ENCODE measurements around the gene CCDC192.

The CCDC192 gene

DNA sequence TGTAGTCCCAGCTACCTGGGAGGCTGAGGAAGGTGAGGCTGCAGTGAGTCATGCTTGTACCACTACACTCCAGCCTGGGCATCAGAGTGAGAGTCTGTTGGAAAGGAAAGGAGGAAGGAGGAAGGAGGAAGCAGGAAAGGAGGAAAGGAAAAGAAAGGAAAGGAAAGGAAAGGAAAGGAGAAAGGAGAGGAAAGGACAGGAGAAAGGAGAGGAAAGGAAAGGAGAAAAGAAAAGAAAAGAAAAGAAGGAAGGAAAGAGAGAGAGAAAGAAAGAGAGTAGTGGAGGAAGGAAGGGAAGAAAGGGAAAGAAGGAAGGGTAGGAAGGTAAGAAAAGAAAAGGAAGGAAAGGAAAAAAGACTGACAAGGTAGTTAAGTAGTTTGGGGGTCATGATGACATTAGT is 217.7 kb downstream of the CCDC192 start:
- H3K4me3 ChIP-seq (ENCODE audit: low read length): no peak overlapping the region
- H3K9ac ChIP-seq (ENCODE audit: low read depth, low read length): no peak overlapping the region
- no peaks in the 10 kb centered on the region for H3K4me1 ChIP-seq (ENCODE audit: control insufficient read depth, insufficient read depth, low read length)
- no peak overlapping the region for H3K4me2 ChIP-seq (ENCODE audit: low read length)
- no peaks in the 10 kb centered on the region for H3K36me3 ChIP-seq (ENCODE audit: insufficient read depth, low read length)
- no peaks in the 10 kb centered on the region for H3K9me3 ChIP-seq (replicated peaks; ENCODE audit: low read length)
- H3K27me3 ChIP-seq (ENCODE audit: control insufficient read depth, insufficient read depth, low read length): no peaks in the 10 kb centered on the region

DNA sequence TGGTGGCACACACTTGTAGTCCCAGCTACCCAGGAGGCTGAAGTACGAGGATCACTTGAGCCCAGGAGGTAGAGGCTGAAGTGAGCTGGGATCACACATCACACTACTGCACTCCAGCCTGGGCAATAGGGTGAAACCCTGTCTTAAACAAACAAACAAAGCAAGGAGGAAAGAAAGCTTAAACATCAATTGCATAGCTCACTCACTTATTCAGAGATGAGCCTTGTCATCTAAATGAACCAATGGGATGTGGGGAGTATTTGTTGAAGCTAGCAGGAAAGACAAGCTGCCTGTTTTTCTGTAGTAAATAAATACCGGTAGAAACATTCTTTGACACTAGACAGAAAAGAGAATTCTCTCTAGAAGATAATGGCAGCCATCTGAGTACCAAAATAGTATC is 219.4 kb downstream of the CCDC192 start:
- H3K9ac ChIP-seq (ENCODE audit: low read depth, low read length): no peak overlapping the region
- no peak overlapping the region for H3K4me2 ChIP-seq (ENCODE audit: low read length)
- no peaks in the 10 kb centered on the region for H3K9me3 ChIP-seq (replicated peaks; ENCODE audit: low read length)
- no peaks in the 10 kb centered on the region for H3K27me3 ChIP-seq (ENCODE audit: control insufficient read depth, insufficient read depth, low read length)
- no peak overlapping the region for H3K4me3 ChIP-seq (ENCODE audit: low read length)
- no peaks in the 10 kb centered on the region for H3K36me3 ChIP-seq (ENCODE audit: insufficient read depth, low read length)
- no peaks in the 10 kb centered on the region for H3K4me1 ChIP-seq (ENCODE audit: control insufficient read depth, insufficient read depth, low read length)

DNA sequence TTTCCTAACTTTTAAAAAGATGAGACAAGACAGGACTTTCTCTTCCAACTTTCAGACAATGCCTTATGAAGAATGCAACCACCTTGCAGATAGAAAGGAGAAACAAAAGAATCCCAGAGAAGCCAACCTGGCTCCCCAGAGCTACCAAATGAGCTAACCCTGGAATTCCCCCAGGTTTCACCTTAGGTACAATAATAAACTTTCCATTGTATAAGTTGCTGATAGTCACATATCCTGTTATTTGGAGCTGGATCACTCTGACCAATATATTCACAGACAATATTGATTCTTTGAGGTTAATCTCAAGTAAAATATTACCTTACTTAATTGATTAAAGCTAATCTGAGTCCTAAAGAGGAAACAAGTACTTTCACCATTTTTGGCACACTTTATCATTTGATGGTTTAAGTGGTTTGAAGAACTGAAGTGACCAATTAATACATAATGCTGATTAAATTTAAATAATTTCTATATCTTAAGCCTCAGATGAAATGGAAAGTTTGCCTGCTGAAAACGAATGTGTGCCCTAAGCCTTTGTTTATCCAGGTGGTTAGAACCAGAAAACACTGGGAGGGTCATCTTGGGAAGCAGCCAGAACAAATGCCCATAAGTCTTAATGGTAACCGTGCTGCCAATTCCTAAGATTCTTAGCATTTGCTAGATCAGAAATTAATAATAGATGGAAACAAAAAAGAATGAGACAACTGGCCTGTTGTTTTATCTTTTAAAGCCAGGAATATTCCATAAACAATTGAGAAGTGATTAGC is 220.8 kb downstream of the CCDC192 start:
- Histone ChIP-seq H3K4me3 (ENCODE audit: low read length) (no peak overlapping the region), H3K4me2 (ENCODE audit: low read length) (no peak overlapping the region), H3K9ac (ENCODE audit: low read depth, low read length) (no peak overlapping the region), H3K9me3 (replicated peaks; ENCODE audit: low read length) (no peaks in the 10 kb centered on the region), H3K27me3 (ENCODE audit: control insufficient read depth, insufficient read depth, low read length) (no peaks in the 10 kb centered on the region), H3K4me1 (ENCODE audit: control insufficient read depth, insufficient read depth, low read length) (no peaks in the 10 kb centered on the region), H3K36me3 (ENCODE audit: insufficient read depth, low read length) (no peaks in the 10 kb centered on the region)

DNA sequence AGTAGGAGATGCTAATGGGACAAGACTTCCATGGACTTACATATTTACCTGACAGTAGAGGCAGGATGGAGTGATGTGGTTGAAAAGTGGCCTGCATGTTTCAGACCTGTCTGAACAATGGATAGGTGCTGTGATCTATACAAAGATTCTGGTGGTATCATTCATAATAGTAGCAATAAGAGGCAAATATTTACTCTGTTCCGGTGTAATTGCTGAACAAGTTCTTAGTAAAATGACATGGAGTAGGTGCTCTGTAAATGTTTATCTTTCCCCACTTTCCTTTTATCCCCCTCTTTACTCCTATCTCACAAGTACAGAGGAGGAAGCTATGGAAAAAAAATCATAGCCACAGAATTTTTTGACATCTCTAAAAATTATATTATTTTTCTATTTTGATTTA is 221.4 kb downstream of the CCDC192 start:
- Histone ChIP-seq H3K9me3 (replicated peaks; ENCODE audit: low read length) (no peaks in the 10 kb centered on the region), H3K4me3 (ENCODE audit: low read length) (no peak overlapping the region), H3K4me1 (ENCODE audit: control insufficient read depth, insufficient read depth, low read length) (no peaks in the 10 kb centered on the region)

DNA sequence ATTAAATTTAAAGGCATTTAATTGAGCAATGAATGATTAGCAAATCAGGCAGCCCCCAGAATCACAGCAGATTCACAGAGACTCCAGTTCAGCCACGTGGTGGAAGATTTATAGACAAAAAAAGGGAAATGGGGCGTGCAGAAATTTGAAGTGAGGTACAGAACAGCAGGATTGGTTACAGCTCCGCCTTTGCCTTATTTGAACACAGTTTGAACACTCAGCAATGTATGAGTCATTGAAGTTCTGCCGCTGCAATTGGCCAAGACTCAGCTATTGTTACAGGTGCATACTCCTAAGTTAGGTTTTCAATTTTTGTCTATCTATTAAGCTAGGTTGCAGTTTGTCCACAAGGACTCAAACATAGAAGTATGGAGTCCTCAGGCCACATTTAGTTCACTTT is 222.7 kb downstream of the CCDC192 start:
- Histone ChIP-seq H3K9ac (ENCODE audit: low read depth, low read length) (no peak overlapping the region), H3K4me3 (ENCODE audit: low read length) (no peak overlapping the region), H3K9me3 (replicated peaks; ENCODE audit: low read length) (no peaks in the 10 kb centered on the region), H3K36me3 (ENCODE audit: insufficient read depth, low read length) (no peaks in the 10 kb centered on the region), H3K4me1 (ENCODE audit: control insufficient read depth, insufficient read depth, low read length) (peaks cover 7% of the 10 kb centered on the region), H3K27me3 (ENCODE audit: control insufficient read depth, insufficient read depth, low read length) (no peaks in the 10 kb centered on the region), H3K4me2 (ENCODE audit: low read length) (no peak overlapping the region)

More for the DNA sequence above, 221.4 kb downstream of the CCDC192 start:
- H3K36me3 ChIP-seq (ENCODE audit: insufficient read depth, low read length): no peaks in the 10 kb centered on the region
- no peaks in the 10 kb centered on the region for H3K27me3 ChIP-seq (ENCODE audit: control insufficient read depth, insufficient read depth, low read length)
- H3K4me2 ChIP-seq (ENCODE audit: low read length): no peak overlapping the region
- no peak overlapping the region for H3K9ac ChIP-seq (ENCODE audit: low read depth, low read length)

DNA sequence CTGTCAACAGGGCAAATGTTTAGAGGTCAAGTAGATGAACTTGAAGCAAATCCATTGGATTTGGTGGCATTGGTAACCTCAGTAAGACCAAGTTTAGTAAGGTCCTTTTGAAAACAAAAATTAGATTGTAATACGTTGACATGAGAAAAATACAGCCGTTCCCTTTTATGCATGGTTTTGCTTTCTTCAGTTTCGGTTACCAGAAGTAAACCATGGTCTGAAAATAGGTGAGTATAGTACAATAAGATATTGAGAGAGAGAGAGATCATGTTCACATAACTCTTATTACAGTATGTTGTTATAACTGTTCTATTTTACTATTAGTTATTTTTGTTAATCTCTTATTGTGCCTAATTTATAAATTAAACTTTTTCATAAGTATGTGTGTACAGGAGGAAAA is 223.8 kb downstream of the CCDC192 start:
- H3K36me3 ChIP-seq (ENCODE audit: insufficient read depth, low read length): no peaks in the 10 kb centered on the region
- H3K27me3 ChIP-seq (ENCODE audit: control insufficient read depth, insufficient read depth, low read length): no peaks in the 10 kb centered on the region
- no peak overlapping the region for H3K4me2 ChIP-seq (ENCODE audit: low read length)
- no peak overlapping the region for H3K9ac ChIP-seq (ENCODE audit: low read depth, low read length)
- peaks cover 7% of the 10 kb centered on the region for H3K4me1 ChIP-seq (ENCODE audit: control insufficient read depth, insufficient read depth, low read length)
- H3K4me3 ChIP-seq (ENCODE audit: low read length): no peak overlapping the region
- no peaks in the 10 kb centered on the region for H3K9me3 ChIP-seq (replicated peaks; ENCODE audit: low read length)

DNA sequence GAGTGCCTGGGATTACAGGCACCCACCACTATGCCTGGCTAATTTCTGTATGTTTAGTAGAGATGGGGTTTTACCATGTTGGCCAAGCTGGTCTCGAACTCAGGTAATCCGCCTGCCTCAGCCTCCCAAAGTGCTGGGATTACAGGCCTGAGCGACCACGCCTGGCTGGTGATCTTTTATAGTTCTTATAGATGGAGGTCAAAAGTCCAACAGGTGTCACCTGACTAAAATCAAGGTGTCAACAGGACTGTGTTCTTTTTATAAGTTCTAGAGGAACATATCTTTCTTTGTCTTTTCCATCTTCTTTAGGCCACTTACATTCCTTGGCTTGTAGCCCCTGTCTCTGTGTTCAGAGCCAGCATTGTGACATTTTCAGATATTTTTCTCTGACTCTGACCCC is 224.9 kb downstream of the CCDC192 start:
- H3K9ac ChIP-seq (ENCODE audit: low read depth, low read length): no peak overlapping the region
- no peaks in the 10 kb centered on the region for H3K36me3 ChIP-seq (ENCODE audit: insufficient read depth, low read length)
- H3K4me3 ChIP-seq (ENCODE audit: low read length): no peak overlapping the region
- H3K27me3 ChIP-seq (ENCODE audit: control insufficient read depth, insufficient read depth, low read length): no peaks in the 10 kb centered on the region
- no peaks in the 10 kb centered on the region for H3K9me3 ChIP-seq (replicated peaks; ENCODE audit: low read length)
- H3K4me1 ChIP-seq (ENCODE audit: control insufficient read depth, insufficient read depth, low read length): peaks cover 7% of the 10 kb centered on the region
- H3K4me2 ChIP-seq (ENCODE audit: low read length): no peak overlapping the region

DNA sequence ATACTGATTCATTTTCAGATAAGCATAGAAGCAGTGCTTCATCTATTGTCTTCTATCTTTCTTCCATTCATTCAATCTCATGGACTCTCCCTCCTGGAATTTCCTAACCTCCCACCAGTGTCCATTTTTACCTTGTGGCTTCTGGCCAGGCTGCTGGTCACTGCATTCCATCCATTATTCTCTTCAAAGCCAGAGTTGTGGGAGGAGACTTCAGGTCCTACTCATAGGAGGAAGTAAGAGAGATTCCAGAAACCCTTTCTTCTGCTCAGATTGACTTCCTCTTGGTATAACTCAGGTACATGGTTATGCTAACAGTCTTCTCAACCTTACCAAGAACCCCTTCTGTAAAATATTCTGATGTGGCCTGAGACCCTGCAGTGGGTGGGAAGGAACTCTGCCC is 227.1 kb downstream of the CCDC192 start:
- H3K36me3 ChIP-seq (ENCODE audit: insufficient read depth, low read length): no peaks in the 10 kb centered on the region
- H3K4me2 ChIP-seq (ENCODE audit: low read length): no peak overlapping the region
- H3K9me3 ChIP-seq (replicated peaks; ENCODE audit: low read length): no peaks in the 10 kb centered on the region
- H3K4me1 ChIP-seq (ENCODE audit: control insufficient read depth, insufficient read depth, low read length): peaks cover 22% of the 10 kb centered on the region
- no peak overlapping the region for H3K9ac ChIP-seq (ENCODE audit: low read depth, low read length)
- no peak overlapping the region for H3K4me3 ChIP-seq (ENCODE audit: low read length)
- H3K27me3 ChIP-seq (ENCODE audit: control insufficient read depth, insufficient read depth, low read length): no peaks in the 10 kb centered on the region

DNA sequence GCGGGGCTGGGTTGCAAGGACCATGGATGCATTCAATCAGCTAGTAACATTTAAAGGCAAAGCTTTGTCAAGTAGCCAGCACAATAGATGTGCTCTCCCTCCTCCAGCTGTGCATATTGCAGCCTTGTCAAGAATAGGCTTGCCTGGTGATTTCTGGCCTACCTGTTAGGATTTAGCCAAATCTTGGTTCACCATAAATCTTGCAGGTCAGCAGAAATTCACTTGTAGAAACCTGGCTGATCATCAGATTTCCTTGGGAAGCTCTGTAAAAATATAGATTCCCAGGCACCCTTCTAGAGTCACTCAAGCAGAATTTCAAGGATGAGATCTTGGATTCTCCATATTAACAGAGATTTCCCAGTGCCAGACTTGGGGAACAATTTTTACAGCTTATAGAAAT is 228.2 kb downstream of the CCDC192 start:
- Histone ChIP-seq H3K4me3 (ENCODE audit: low read length) (no peak overlapping the region), H3K36me3 (ENCODE audit: insufficient read depth, low read length) (no peaks in the 10 kb centered on the region), H3K4me1 (ENCODE audit: control insufficient read depth, insufficient read depth, low read length) (peaks cover 22% of the 10 kb centered on the region), H3K4me2 (ENCODE audit: low read length) (no peak overlapping the region), H3K9me3 (replicated peaks; ENCODE audit: low read length) (no peaks in the 10 kb centered on the region), H3K27me3 (ENCODE audit: control insufficient read depth, insufficient read depth, low read length) (no peaks in the 10 kb centered on the region), H3K9ac (ENCODE audit: low read depth, low read length) (no peak overlapping the region)

DNA sequence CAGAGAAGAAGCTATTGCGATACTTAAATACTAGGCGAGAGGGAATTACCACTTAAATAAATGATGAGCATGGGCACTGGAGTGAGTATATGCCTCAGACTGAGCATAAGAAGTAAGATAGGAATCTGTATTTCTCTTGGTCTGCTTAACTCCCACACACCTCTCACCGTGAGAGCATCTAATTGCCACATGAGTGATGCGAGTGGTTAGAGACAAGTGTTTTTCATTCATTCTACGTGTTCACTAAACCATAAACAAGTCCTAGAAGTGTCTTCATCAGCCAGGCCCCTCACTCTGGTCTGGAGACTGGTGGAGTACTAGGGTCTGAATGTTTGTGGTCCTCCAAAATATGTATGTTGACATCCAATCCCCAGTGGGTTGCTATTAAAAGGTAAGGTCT is 230.2 kb downstream of the CCDC192 start:
- no peak overlapping the region for H3K9ac ChIP-seq (ENCODE audit: low read depth, low read length)
- no peaks in the 10 kb centered on the region for H3K36me3 ChIP-seq (ENCODE audit: insufficient read depth, low read length)
- H3K4me2 ChIP-seq (ENCODE audit: low read length): no peak overlapping the region
- H3K4me1 ChIP-seq (ENCODE audit: control insufficient read depth, insufficient read depth, low read length): peaks cover 22% of the 10 kb centered on the region
- no peaks in the 10 kb centered on the region for H3K9me3 ChIP-seq (replicated peaks; ENCODE audit: low read length)
- no peaks in the 10 kb centered on the region for H3K27me3 ChIP-seq (ENCODE audit: control insufficient read depth, insufficient read depth, low read length)
- H3K4me3 ChIP-seq (ENCODE audit: low read length): no peak overlapping the region

DNA sequence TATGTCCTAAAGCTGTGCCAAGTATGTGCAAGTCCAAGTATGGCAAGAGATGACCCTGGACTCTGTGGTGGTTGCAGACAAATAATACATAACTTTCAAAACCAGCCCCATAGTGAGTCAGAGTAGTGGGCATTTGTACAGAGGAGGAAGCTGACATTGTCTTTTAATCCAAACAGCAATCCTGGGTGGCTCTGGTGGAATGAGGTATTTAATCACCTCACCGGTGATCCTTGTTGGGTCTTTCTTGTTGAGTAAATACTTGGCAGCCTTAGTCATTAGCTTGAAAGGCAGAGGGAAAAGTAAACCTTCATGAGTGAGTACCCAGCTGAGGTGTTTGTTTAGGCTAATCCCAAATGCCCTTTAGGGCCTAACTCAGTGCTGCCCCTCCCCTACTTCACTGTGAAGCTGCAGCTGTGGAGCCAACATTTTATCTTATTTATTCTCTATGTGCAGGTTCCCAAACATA is 231.6 kb downstream of the CCDC192 start:
- Histone ChIP-seq H3K27me3 (ENCODE audit: control insufficient read depth, insufficient read depth, low read length) (no peaks in the 10 kb centered on the region), H3K9me3 (replicated peaks; ENCODE audit: low read length) (no peaks in the 10 kb centered on the region), H3K4me2 (ENCODE audit: low read length) (peak overlapping the region; percentile 5), H3K4me3 (ENCODE audit: low read length) (no peak overlapping the region), H3K9ac (ENCODE audit: low read depth, low read length) (no peak overlapping the region), H3K4me1 (ENCODE audit: control insufficient read depth, insufficient read depth, low read length) (peaks cover 22% of the 10 kb centered on the region), H3K36me3 (ENCODE audit: insufficient read depth, low read length) (no peaks in the 10 kb centered on the region)

DNA sequence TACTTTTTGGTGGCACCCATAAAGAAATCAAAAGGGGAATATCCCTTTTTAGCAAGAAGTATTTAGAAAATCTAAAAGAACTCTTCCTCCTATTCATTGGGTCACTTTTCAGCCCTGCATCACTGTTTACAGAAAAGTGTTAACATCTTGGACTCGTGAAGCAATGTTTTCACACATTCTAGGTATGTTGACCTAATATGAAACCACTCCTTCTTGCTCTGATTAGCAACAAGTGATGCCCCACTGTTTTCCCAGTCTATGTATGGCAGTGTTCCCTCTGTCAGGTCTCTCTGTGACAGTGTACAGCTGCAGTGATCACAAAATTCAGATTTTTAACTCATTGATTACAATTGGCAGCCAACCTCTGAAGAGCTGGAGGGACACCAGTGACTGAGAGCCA is 232.2 kb downstream of the CCDC192 start:
- Histone ChIP-seq H3K4me1 (ENCODE audit: control insufficient read depth, insufficient read depth, low read length) (peaks cover 19% of the 10 kb centered on the region), H3K9ac (ENCODE audit: low read depth, low read length) (no peak overlapping the region), H3K4me2 (ENCODE audit: low read length) (peak overlapping the region; percentile 5), H3K4me3 (ENCODE audit: low read length) (no peak overlapping the region), H3K36me3 (ENCODE audit: insufficient read depth, low read length) (no peaks in the 10 kb centered on the region), H3K9me3 (replicated peaks; ENCODE audit: low read length) (no peaks in the 10 kb centered on the region), H3K27me3 (ENCODE audit: control insufficient read depth, insufficient read depth, low read length) (no peaks in the 10 kb centered on the region)
